Measurements from ENCODE around the gene PIH1D2. TPM values are rescaled to one million over a fixed set of nuclear protein-coding genes. Genes with fewer than 3 reads are reported as not detected.

PIH1D2 gene
- total and polyA plus RNA-seq, 2 donors (not counting 1 experiment from before 2014, with no cell fraction given), result 0.06 to 0.67 TPM

GRCh38 chr11:112019066-112019465 lies 54.8 kb downstream of the PIH1D2 start:
- no peaks in the 10 kb centered on the region for H3K9me3 Mint-ChIP-seq (ENCODE audit: insufficient read depth)
- intact Hi-C loops (cut with micrococcal nuclease), result no loop called here
- no peak overlapping the region for H3K9ac ChIP-seq (ENCODE audit: low read length)
- no peak overlapping the region for H3K4me2 ChIP-seq (replicated peaks; ENCODE audit: low read depth, low read length, poor library complexity, severe bottlenecking)
- H3K27me3 Mint-ChIP-seq, result peaks cover 2% of the 10 kb centered on the region
- no peak overlapping the region for H3K27ac Mint-ChIP-seq
- H4K20me1 ChIP-seq (ENCODE audit: control insufficient read depth, insufficient read depth, low read length, poor library complexity, severe bottlenecking), result no peaks in the 10 kb centered on the region
- ATAC-seq (ENCODE audit: low read depth) (no peak), DNase-seq (no peak)
- no peak for TF ChIP-seq EZH2 (IDR thresholded peaks at IDR 0.05; ENCODE audit: borderline replicate concordance, insufficient read depth, low read depth, low read length, poor library complexity, severe bottlenecking)
- TF ChIP-seq CTCF (IDR thresholded peaks at IDR 0.05), result no peak
- POLR2A ChIA-PET, result no interaction called here
- H3K79me2 ChIP-seq (ENCODE audit: control insufficient read depth, insufficient read depth, low read length), result peaks cover 7% of the 10 kb centered on the region
- H3K27me3 ChIP-seq (replicated peaks in 1 of 4; ENCODE audit: control extremely low read depth in 1 of 4, control insufficient read depth in 3 of 4, insufficient read depth in 4 of 4, low read length in 3 of 4), result no peaks in the 10 kb centered on the region
- WGBS (ENCODE audit: insufficient coverage), result 96% methylated on average over 4 of the region's 5 CpGs
- H2AFZ ChIP-seq (ENCODE audit: insufficient read depth, low read depth, low read length, poor library complexity, severe bottlenecking), result no peak overlapping the region
- CTCF ChIA-PET, result interaction anchor here (1.2 kb wide), 1 partner anchor 87 kb away, joined by 3 read pairs; no protein-coding TSS in a partner anchor
- H3K4me3 Mint-ChIP-seq, result no peak overlapping the region
- no peaks in the 10 kb centered on the region for H3K9me3 ChIP-seq (ENCODE audit: control extremely low read depth in 1 of 3, control insufficient read depth in 2 of 3, insufficient read depth in 1 of 3, low read length in 2 of 3)
- H3K4me3 ChIP-seq (ENCODE audit: control extremely low read depth in 1 of 5, extremely low read depth in 1 of 5, insufficient read depth in 1 of 5, low read depth in 2 of 5, low read length in 4 of 5), result no peak overlapping the region
- no peak overlapping the region for H3K27ac ChIP-seq (ENCODE audit: low read length in 2 of 2)
- no peaks in the 10 kb centered on the region for H3K36me3 ChIP-seq (replicated peaks in 1 of 2; ENCODE audit: control extremely low read depth in 1 of 2, control insufficient read depth in 1 of 2, extremely low read depth in 1 of 2, insufficient read depth in 2 of 2, low read length in 1 of 2)
- H3K4me1 ChIP-seq (ENCODE audit: control insufficient read depth in 2 of 2, insufficient read depth in 2 of 2, low read length in 2 of 2), result peaks cover 11 to 17% of the 10 kb centered on the region in 2 donors
- peaks cover 16% of the 10 kb centered on the region for H3K4me1 Mint-ChIP-seq

Small RNAs within 50 kb of the gene (small RNA-seq; reads per million reads assigned to genes)
- gene AP000907.3 (ENCODE audit: insufficient read length, low read depth, low replicate concordance), result not detected
- gene RNU6-893P (ENCODE audit: insufficient read length, low read depth, low replicate concordance), result not detected

Other genes with a start within 250 kb of the PIH1D2 start
- gene ALG9, start 202.4 kb downstream of the PIH1D2 start, total RNA-seq, result 23.9 and 29.9 TPM in 2 replicates
- gene ALG9, start 202.4 kb downstream of the PIH1D2 start, polyA plus RNA-seq, result 21.2 and 22.1 TPM in 2 replicates
- gene FDXACB1, start 194.9 kb downstream of the PIH1D2 start, total RNA-seq, result 3.1 and 4.2 TPM in 2 replicates
- gene FDXACB1, start 194.9 kb downstream of the PIH1D2 start, polyA plus RNA-seq, result 4.0 and 5.4 TPM in 2 replicates
- 7.8 and 8.2 TPM in 2 replicates for gene CFAP68, start 194.5 kb downstream of the PIH1D2 start, total RNA-seq
- gene CFAP68, start 194.5 kb downstream of the PIH1D2 start, polyA plus RNA-seq, result 6.8 and 13.3 TPM in 2 replicates
- not detected in 2 replicates for gene CRYAB, start 162.2 kb downstream of the PIH1D2 start, total RNA-seq
- gene CRYAB, start 162.2 kb downstream of the PIH1D2 start, polyA plus RNA-seq, result not detected in 2 replicates
- gene HSPB2, start 161.3 kb downstream of the PIH1D2 start, total RNA-seq, result not detected in 2 replicates
- gene HSPB2, start 161.3 kb downstream of the PIH1D2 start, polyA plus RNA-seq, result not detected in 2 replicates
- gene C11orf52, start 155.1 kb downstream of the PIH1D2 start, total RNA-seq, result not detected in 2 replicates
- not detected in 2 replicates for gene C11orf52, start 155.1 kb downstream of the PIH1D2 start, polyA plus RNA-seq
- gene DIXDC1, start 136.7 kb downstream of the PIH1D2 start, total RNA-seq, result 0.78 and 0.99 TPM in 2 replicates
- gene DIXDC1, start 136.7 kb downstream of the PIH1D2 start, polyA plus RNA-seq, result 0.03 and 0.26 TPM in 2 replicates
- 19.8 and 21.1 TPM in 2 replicates for gene DLAT, start 48.6 kb downstream of the PIH1D2 start, total RNA-seq
- gene DLAT, start 48.6 kb downstream of the PIH1D2 start, polyA plus RNA-seq, result 6.1 and 8.9 TPM in 2 replicates
- gene NKAPD1, start 282 bp upstream of the PIH1D2 start, total RNA-seq, result 22.8 and 23.4 TPM in 2 replicates
- 4.5 and 5.4 TPM in 2 replicates for gene NKAPD1, start 282 bp upstream of the PIH1D2 start, polyA plus RNA-seq
- gene TIMM8B, start 12.7 kb upstream of the PIH1D2 start, total RNA-seq, result 22.4 and 25.5 TPM in 2 replicates
- gene TIMM8B, start 12.7 kb upstream of the PIH1D2 start, polyA plus RNA-seq, result 6.3 and 12.0 TPM in 2 replicates
- gene SDHD, start 12.9 kb upstream of the PIH1D2 start, total RNA-seq, result 55.0 and 57.7 TPM in 2 replicates
- gene SDHD, start 12.9 kb upstream of the PIH1D2 start, polyA plus RNA-seq, result 33.5 and 43.0 TPM in 2 replicates
- 0.58 and 0.67 TPM in 2 replicates for gene IL18, start 90.1 kb upstream of the PIH1D2 start, total RNA-seq
- gene IL18, start 90.1 kb upstream of the PIH1D2 start, polyA plus RNA-seq, result 0.45 and 1.6 TPM in 2 replicates
- gene TEX12, start 93.4 kb upstream of the PIH1D2 start, total RNA-seq, result 0.47 TPM in 1 of 2 replicates, not detected in the other
- gene TEX12, start 93.4 kb upstream of the PIH1D2 start, polyA plus RNA-seq, result 0.10 and 0.36 TPM in 2 replicates
- gene BCO2, start 101.5 kb upstream of the PIH1D2 start, total RNA-seq, result 1.7 and 4.4 TPM in 2 replicates
- 1.8 TPM in 2 replicates for gene BCO2, start 101.5 kb upstream of the PIH1D2 start, polyA plus RNA-seq
- 36.2 and 36.7 TPM in 2 replicates for gene PTS, start 152.4 kb upstream of the PIH1D2 start, total RNA-seq
- gene PTS, start 152.4 kb upstream of the PIH1D2 start, polyA plus RNA-seq, result 36.9 and 75.2 TPM in 2 replicates
- not detected in 2 replicates for gene PLET1, start 186.8 kb upstream of the PIH1D2 start, total RNA-seq
- not detected in 2 replicates for gene PLET1, start 186.8 kb upstream of the PIH1D2 start, polyA plus RNA-seq